WTC11 (cell line): ENCODE measurements around the gene ATP2A2.

Experiments used
- ATF6 ChIP-seq: sonication (generic); formaldehyde crosslinking; IDR thresholded peaks from 2 replicates; pipeline ENCODE4 v1.8.1; 2023; ENCODE audit warnings: mild to moderate bottlenecking, missing genetic modification reagents
- MYBL2 ChIP-seq: sonication (generic); formaldehyde crosslinking; IDR thresholded peaks from 2 replicates; pipeline ENCODE4 v1.8.1; 2023; ENCODE audit warnings: mild to moderate bottlenecking, moderate library complexity, missing genetic modification reagents
- NFYB ChIP-seq: sonication (generic); formaldehyde crosslinking; conservative IDR thresholded peaks from 2 replicates; pipeline ENCODE4 v1.8.0; 2022; ENCODE audit warnings: low read depth, missing genetic modification reagents
- TF ChIP-seq, protein P1 (sequence below): fragments of 200-600 bp; IDR thresholded peaks from 2 replicates; pipeline ENCODE4 v1.8.0; 2022; ENCODE audit warnings: antibody characterized with exemption
- TF ChIP-seq, protein P2 (sequence below): sonication (generic); formaldehyde crosslinking; IDR thresholded peaks from 2 replicates; pipeline ENCODE4 v1.8.0; 2022; ENCODE audit warnings: mild to moderate bottlenecking, missing genetic modification reagents

DNA sequence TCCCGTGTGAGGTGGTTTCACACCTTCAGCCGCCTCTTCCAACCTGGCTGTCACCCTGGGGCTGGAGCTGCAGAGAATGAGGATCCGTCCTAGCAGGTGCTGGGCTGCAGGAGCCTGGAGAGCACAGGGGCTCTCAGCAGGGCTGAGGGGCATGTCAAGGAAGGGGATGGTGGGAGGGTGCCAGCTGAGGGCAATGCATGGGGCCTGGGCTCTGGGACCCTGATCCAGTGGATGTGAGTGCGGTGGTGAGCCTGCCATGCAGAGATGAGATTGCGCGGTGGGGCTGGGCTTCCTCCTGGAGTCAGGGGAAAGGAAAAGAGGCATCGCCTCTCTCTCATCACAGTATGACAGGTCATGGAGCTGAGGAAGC is 91.0 kb downstream of the ATP2A2 start:
- TF ChIP-seq MYBL2 (CRISPR knock-in tag) (no peak), NFYB (CRISPR knock-in tag) (no peak), ATF6 (CRISPR knock-in tag) (no peak)
- TF ChIP-seq, protein P1, sequence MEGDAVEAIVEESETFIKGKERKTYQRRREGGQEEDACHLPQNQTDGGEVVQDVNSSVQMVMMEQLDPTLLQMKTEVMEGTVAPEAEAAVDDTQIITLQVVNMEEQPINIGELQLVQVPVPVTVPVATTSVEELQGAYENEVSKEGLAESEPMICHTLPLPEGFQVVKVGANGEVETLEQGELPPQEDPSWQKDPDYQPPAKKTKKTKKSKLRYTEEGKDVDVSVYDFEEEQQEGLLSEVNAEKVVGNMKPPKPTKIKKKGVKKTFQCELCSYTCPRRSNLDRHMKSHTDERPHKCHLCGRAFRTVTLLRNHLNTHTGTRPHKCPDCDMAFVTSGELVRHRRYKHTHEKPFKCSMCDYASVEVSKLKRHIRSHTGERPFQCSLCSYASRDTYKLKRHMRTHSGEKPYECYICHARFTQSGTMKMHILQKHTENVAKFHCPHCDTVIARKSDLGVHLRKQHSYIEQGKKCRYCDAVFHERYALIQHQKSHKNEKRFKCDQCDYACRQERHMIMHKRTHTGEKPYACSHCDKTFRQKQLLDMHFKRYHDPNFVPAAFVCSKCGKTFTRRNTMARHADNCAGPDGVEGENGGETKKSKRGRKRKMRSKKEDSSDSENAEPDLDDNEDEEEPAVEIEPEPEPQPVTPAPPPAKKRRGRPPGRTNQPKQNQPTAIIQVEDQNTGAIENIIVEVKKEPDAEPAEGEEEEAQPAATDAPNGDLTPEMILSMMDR = no peak
- TF ChIP-seq, protein P2, sequence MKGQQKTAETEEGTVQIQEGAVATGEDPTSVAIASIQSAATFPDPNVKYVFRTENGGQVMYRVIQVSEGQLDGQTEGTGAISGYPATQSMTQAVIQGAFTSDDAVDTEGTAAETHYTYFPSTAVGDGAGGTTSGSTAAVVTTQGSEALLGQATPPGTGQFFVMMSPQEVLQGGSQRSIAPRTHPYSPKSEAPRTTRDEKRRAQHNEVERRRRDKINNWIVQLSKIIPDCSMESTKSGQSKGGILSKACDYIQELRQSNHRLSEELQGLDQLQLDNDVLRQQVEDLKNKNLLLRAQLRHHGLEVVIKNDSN = no peak
